Choroid plexus epithelial cell (primary cell): ENCODE results near the gene RBM17.

ENCODE experiments used
- DNase-seq: peaks from one replicate; pipeline ENCODE4 v3.0.0-alpha.2; 2010; ENCODE audit warnings: low read depth
- H3K4me3 ChIP-seq: 2 replicates; pipeline ENCODE4 v1.5.1; 2011; ENCODE audit warnings: low read depth, mild to moderate bottlenecking, control low read depth, low read length, moderate library complexity
- CTCF ChIP-seq: conservative IDR thresholded peaks from 2 replicates; pipeline ENCODE4 v1.5.1; 2011; ENCODE audit warnings: low read depth, mild to moderate bottlenecking, control low read depth, inconsistent platforms, low read length, moderate library complexity

The RBM17 gene

DNA sequence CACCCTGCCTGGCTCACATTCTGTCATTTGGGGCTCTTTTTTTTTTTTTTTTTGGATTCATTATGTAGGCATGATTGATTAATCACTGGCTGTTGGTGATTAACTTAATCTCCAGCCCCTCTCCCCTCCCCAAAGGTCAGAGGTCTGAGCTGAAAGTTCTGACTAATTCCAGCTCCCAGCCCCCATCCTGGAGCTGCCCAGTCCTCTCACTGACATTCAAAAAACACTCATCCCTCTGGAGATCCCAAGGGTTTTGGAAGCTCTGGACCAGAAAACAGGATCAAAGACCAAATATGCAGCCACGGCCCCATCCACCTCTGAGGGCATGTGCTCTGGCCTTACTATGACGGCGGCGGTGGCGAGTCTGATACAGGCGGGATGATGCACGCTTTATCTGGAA, 53.8 kb downstream of the RBM17 start:
- no peak overlapping the region for H3K4me3 ChIP-seq
- no peak for TF ChIP-seq CTCF
- no peak for DNase-seq

- TF ChIP-seq CTCF = no peak
- no peak for DNase-seq
- no peak overlapping the region for H3K4me3 ChIP-seq
These were observed 54.3 kb downstream of the RBM17 start for GRCh38 chr10:6143181-6143580.

DNA sequence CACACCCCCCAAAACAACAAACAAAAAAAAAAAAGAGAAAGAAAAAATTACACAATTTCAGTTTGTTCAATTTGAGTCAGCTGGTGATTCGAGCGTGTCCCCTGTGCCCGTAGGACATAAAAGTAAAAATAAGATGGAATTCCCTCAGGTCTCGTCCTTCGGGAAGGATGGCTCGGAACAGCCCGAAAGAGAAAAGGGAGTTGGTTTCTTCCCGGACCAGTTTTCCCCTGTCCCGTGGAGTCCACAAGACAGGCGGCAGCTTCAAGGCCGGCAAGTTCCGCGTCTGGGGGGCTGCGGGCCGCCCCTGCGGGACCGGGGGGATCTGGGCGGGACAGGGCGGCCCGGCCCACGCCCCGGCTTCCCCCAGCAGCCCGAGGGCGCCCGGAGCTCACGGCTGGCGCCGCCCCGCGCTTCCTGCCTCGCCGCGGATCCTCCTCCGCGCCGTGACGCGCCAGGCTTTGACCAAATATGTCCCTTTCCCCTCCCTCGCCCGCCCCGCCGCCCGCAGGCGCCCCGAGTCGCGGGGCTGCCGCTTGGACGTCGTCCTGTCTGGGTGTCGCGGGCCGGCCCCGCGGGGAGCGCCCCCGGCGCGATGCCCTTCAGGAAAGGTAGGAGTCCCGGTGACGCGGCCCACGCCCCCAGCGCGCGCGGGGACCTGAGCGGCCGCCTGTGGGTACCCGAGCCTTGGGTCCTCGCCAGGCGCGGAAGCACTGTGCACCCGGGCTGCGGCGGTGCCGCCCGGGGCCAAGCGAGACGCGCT, 55.8 kb downstream of the RBM17 start:
- no peak for TF ChIP-seq CTCF
- H3K4me3 ChIP-seq = peak overlapping the region; percentile 75
- DNase-seq = peak; percentile 80

GRCh38 chr10:6145166-6145987, 56.5 kb downstream of the RBM17 start:
- DNase-seq = no peak
- H3K4me3 ChIP-seq = peak overlapping the region; percentile 75
- peak; percentile 13 for TF ChIP-seq CTCF

DNA sequence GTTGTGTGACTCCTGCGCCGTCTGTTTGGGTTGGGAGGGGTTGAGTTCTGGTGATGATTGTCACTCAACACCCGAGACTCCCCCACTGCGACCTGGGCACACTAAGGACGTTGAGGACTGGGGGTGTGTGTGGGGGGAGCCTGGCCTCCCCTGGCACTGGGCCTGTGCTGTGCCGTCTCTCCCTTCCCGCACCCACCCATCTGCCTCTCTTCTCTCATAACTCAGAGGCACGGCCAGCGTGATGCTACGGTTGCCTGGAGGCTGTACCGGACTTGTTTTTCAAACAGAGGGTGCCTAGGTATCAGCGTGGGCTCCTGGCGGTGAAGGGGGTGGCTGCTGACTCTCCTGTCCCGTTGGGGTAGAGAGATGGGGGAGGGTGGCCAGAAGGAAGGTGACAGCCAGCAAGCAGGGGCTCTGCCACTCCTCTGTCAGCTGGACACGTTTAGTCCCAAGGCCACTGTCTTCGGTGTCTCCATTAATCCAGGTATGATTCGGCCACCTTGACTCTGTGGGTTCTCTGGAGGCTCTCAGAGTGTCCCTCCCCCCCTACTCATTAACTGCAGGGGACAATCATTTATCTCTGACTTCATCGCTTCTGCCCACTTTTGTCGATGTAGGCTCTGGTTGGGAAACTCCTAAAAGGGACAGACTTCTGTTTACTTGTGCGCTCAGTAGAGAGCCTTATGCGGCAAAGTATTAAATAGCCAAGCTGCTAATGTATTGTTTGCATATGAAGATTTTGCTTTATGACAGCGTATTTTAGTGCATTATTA, 57.4 kb downstream of the RBM17 start:
- no peak for DNase-seq
- H3K4me3 ChIP-seq = peak overlapping the region; percentile 75
- no peak for TF ChIP-seq CTCF

GRCh38 chr10:6146921-6147320, 58.1 kb downstream of the RBM17 start:
- TF ChIP-seq CTCF = no peak
- no peak overlapping the region for H3K4me3 ChIP-seq
- no peak for DNase-seq
